H54 (cell line): ENCODE results near the gene KCTD13.
A peak's percentile ranks its signal among the peaks of the same experiment; 100 is the strongest.
"Not testable (repeated sequence)": the region's sequence is repeated elsewhere in the genome, so short reads cannot be mapped to it uniquely, and the experiment has no call there.

ENCODE experiments used
- DNase-seq: peaks from one replicate; pipeline ENCODE4 v3.0.0; 2011; ENCODE audit warnings: low spot score, mixed read lengths; ENCODE audit not compliant: insufficient read length
- FAIRE-seq: peaks from 3 replicates; lab custom pipeline; 2011; peaks lifted over from hg19 to GRCh38; lab: Jason Lieb, UNC
- POLR2A ChIP-seq: IDR thresholded peaks from 2 replicates; pipeline ENCODE4 v1.6.1; 2011; ENCODE audit warnings: low read depth, mild to moderate bottlenecking, low read length

The KCTD13 gene

DNA sequence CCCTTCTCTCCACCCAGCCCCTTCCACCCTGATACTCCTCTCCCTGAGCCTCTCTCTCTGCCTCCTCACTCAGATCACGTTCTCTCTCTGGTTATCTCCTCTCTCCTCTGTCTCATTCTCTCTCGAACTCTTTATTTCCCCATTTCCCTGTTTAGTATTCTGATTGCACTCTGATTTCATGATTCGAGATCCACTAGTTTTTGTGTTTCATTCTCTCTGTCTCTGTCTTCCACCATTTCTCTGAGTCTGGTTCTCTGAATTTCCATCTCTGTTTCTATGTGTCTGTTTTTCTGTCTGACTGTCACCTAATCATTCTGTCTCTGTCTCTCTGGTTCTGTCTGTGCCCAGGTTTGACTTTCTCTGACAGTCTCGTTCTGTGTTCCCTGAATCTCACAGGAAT, 28.7 kb downstream of the KCTD13 start:
- no peak for DNase-seq
- no peak for TF ChIP-seq POLR2A
- no peak for FAIRE-seq

DNA sequence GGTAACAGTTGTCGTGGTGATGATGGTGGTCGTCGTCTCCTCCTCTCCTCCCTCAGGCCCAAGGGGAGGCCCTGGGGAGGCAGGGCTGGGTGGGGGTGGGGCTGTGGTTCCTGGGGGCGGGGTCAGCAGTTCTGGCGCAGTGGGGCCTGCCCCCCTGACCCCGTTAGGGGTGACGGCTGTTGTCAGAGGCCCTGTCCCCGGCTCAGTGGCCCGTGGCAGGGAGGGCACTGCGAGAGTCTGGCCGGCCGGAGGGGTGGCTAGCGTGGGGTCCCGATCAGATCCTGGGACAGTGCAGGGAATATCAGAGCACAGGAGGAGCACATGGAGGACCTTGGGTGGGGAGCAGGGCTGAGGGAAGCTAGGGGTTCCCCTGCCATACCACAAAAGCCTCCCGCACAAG, 29.2 kb downstream of the KCTD13 start:
- no peak for TF ChIP-seq POLR2A
- FAIRE-seq: no peak
- no peak for DNase-seq

DNA sequence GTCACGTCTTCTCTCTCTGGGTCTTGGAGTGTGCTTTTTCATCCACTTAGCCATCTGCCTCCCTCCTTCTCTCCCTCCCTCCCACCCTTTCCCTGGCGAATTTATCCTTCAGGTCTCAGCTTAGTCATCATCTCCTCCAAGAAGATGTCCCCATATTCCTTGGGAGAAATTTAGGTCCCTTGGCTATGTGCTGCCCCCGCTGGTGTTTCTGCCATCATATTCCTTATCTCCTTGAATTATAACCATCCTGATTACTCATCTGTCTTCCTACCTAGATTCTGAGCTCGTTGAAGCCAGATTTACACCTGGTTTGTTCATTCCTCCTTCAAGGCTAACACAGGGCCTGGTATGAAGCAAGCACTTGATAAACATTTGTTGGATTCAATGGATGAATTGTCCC, 31.7 kb downstream of the KCTD13 start:
- no peak for TF ChIP-seq POLR2A
- DNase-seq: no peak
- no peak for FAIRE-seq

DNA sequence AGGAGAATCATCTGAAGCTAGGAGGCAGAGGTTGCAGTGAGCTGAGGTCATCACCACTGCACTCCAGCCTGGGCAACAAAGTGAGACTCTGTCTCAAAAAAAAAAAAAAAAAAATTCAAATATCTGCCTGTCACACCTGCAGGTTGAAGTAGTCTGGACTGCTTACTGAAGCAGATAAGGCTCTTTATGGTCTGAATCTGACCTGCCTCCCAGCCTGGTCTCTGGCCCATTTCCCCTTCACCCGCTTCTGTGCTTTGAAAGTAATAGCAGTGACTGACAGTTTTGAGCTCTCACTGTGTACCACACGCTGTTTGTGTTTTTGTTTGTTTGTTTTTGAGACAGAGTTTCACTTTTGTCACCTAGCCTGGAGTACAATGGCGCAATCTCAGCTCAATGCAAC, 32.5 kb downstream of the KCTD13 start:
- DNase-seq (no peak), FAIRE-seq (no peak)
- no peak for TF ChIP-seq POLR2A

DNA sequence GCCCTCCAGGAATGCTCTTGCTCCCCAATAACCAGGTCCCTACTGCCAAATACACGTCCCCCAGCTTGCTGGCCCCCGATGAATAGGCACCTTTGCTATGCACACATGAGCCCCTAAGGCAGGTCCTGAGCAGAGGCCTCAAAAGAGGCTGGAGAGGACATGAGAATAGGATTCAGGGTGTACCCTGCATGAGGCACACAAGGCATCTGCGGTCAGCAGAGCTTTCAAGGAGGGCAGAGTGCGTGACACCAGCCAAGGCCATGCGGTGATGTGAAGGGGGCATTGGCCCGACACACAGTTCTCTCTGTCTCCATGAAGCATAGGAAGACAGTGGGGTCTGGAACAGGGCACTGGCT, 33.6 kb downstream of the KCTD13 start:
- FAIRE-seq: no peak
- no peak for DNase-seq
- no peak for TF ChIP-seq POLR2A

DNA sequence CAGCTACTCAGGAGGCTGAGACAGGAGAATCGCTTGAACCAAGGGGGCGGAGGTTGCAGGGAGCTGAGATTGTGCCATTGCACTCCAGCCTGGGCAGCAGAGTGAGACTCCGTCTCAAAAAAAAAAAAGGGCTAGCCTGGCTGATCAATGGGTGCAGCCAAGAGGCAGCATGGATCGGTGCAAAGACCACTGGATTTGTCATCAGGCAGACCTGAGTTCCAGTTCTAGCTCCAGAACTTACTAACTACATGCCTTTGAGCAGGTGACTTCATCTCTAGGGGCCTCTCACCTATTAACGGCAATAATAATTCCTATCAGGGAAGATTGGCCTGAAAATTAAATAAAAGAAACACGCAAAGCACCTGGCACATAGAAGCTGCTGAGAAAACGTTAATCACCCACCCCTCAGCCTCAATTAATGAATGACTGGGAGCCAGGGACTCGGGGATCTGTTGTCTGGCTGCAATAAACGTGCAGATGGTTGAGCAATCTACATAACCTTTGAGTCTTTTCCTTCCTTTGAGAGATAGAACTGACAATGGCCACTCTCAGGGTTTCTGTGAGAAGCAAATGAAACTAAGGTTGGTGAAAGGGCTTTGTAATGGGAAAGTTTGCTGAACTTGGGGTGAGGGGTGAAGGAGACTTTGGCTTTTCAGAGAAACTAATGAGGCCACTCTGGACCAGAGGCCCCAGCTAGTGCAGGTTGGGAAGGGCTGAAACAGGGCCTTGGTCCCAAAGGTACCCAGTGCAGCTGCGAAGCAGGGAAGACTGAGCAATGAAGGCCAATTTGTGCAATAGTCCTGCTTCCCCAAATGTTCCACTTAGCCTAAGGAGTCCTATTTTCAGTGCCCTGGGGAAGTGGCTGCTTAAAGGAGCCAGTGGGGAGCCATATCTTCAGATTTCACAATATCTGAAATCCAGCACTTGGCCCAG, 34.2 kb downstream of the KCTD13 start:
- no peak for TF ChIP-seq POLR2A
- FAIRE-seq (no peak), DNase-seq (no peak)

DNA sequence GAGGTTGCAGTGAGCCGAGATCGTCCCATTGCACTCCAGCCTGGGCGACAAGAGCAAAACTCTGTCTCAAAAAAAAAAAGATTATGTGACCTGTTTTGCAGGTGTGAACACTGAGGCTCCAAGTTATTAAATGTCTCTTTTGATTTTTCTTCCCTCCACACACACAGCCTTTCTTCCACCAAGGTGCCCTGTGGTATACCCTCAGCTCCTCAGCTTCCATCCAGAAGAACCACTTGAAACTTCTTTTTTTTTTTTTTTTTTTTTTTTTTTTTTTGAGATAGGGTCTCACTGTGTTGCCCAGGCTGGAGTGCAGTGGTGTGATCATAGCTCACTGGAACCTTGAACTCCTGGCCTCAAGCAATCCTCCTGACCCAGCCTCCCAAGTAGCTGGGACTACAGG, 36.7 kb downstream of the KCTD13 start:
- not testable (repeated sequence) for FAIRE-seq, DNase-seq

DNA sequence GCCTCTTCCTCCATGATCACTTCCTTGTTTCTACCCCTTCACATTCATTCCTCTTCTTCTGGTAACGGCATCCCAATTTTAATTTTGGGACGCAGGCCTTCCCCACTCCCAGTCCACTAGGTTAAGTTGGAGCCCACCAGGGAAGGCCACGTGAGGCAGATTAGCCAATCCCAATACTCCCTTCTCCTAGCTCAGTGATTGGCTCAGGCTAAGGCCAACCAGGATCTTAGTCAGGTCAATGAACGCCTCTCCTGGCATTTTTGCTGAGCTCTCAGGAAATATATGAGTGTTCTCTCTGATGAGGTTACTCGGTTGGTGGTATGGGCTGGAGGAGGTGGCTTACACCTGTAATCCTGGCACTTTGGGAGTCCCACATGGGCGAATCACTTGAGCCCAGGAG, 42.0 kb downstream of the KCTD13 start:
- DNase-seq: no peak
- TF ChIP-seq POLR2A: no peak
- no peak for FAIRE-seq

DNA sequence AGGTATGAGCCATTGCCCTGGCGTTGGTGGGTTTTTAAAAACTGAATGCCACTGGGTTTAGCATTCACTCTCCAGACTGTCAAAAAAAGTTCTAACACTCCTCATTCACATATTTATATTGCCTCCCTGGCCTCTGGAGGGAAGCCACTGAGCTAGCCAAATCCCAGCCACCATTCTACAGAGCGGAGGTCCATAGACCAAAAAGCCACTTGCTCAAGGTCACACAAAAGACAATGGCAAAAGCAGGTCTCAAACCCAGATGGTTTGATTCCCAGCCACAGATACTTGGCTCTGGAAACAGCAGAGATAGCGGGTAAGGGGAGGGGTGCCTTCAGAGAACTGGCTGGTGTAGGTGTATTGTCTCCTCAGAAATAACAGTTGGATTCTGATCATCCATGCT, 45.0 kb downstream of the KCTD13 start:
- DNase-seq (no peak), FAIRE-seq (no peak)
- TF ChIP-seq POLR2A: no peak

DNA sequence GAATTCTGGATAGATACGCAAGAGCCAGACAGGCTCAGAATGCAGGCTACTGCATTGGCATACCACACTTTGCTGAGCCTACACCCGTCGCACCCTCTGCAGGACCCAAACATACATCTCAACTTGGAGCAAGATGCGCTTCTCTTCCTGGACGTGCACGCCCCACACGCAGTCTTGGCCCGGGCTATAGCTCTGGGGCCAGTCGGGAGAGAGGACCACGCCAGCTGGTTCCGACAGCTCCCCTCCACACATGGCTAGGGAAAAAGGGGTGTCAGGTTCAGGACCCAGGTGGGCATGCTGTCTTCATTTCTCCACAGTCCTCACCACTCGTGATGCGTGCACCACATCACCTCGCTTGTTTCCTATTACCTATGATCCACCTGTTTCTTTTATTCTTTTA, 47.9 kb downstream of the KCTD13 start:
- no peak for TF ChIP-seq POLR2A
- DNase-seq: no peak
- FAIRE-seq: no peak

DNA sequence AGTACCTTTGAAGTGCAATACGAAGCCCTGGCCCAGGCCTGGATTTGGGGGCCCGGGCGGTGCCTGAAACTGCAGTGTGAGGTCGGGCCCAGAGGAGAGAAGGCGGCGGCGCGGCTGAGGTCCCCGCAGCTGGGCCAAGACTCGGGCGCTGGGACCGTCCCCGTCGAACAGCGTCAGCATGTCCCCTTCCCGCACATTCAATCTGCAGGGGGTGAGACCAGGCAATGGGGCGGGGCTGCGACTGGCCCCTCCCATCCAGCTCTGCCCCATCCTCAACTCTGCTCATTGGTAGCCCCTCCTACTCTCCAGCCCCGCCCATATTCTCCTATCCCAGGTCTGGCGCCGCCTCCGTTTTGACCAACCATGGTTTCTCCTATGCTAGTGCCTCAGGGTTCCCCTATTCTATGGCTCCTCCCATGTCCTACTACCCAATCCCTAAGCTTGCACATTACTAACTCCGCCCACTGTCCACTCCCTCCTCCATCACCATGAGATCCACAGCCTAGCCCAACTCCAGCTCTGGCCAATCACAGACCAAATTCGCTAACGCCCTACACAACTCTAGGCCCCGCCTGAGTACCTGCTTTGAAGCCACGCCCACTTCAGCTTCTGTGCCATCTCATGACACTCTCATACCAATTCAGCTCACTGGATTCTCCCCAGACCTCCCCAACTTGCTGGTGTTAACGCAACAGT, 48.6 kb downstream of the KCTD13 start:
- DNase-seq (peak; percentile 56), FAIRE-seq (no peak)
- no peak for TF ChIP-seq POLR2A

DNA sequence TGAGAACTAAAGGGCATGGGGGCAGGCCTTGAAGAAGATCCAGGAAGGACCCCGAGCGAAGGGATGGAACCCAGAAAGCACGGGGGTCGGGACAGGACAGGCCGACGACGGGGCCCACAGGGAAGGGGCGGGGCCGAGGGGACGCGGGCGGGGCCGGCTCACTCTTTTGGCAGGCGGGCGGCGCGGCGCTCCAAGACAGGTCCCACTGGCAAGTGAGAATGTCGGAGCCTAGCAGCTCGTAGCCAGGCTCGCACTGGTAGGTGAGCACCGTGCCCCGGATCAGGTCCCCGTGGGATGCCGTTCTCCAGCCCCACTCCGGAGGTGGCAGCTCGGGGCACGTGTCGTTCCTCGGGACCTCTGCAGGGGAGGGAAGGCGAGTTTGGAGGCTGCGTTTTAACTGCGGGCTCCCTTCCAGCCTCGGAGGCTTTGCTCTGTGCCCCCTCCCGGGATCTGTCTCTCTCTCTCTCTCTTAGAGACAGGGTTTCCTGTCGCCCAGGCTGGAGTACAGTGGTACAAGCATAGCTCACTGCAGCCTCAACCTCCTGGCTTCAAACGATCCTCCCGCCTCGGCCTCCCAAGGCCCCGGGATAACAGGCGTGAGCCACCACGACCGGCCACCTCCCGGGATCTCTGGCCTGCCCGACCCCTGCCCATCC, 49.3 kb downstream of the KCTD13 start:
- TF ChIP-seq POLR2A: no peak
- no peak for FAIRE-seq
- no peak for DNase-seq

DNA sequence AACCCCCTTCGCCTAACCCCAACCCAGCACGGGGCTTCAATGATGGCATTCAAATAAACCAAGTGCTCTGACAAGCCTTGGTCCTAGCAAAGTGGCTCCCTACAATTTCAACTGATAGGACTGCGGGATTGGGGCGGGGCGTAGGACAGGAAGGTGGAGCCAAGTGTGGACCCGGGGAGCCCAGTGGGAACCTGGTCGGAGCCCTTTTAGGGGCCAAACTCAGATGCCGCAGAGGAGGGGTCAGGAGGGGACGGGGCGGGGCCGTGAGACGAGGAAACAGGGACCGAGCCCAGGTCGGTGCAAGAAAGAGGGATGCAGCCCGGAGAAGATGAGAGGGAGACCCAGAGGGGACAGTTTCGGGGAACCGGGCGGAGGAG, 49.8 kb downstream of the KCTD13 start:
- TF ChIP-seq POLR2A: no peak
- DNase-seq (no peak), FAIRE-seq (no peak)

DNA sequence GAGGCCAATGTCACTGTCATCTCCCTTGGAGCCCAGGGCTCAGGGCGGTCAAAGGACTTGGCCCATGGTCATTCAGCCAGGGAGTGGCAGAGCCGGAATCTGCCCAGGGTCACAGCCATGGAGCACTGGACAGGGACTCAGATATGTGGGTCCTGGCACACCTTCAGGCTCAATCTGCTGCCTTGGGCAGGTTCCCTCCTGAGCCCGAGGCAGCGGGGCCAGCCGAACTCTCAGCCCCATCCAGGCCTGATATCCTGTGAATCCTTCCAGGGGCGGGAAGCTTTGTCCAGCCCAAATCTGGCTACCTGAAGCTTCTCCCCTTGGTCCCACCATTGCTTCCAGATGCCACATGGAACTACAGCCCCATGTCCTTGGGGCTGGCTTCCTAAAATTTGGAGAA, 50.8 kb downstream of the KCTD13 start:
- no peak for FAIRE-seq
- no peak for DNase-seq
- no peak for TF ChIP-seq POLR2A
